IMR-90 (cell line): ENCODE measurements around the gene NDUFB7. TPM values are rescaled to one million over a fixed set of nuclear protein-coding genes. Genes with fewer than 3 reads are reported as not detected.

ENCODE experiments used
- ATAC-seq: fragments of 200-7000 bp; cut with Tn5 transposase; 2 replicates; pipeline ENCODE4 v1.9.1; 2020; ENCODE audit warnings: low read depth, mild to moderate bottlenecking, moderate library complexity
- BruUV-seq: library from RNA; stranded (reverse); fragments of 400-500 nt; replicated peaks from 2 replicates; lab custom pipeline; 2021; lab: Mats Ljungman, UMichigan
- CTCF ChIA-PET: fragments of 300-600 bp; formaldehyde crosslinking; extraction: SDS; loops from one replicate; lab custom pipeline; 2021; ENCODE audit warnings: antibody characterized with exemption; lab: Yijun Ruan, JAX
- POLR2A ChIA-PET: fragments of 300-600 bp; sonication (Branson Sonifier 250); formaldehyde crosslinking; loops from one replicate; lab custom pipeline; 2022; ENCODE audit warnings: antibody characterized with exemption; ENCODE audit not compliant: unreplicated experiment; lab: Charles Lee
- DNase-seq: peaks from one replicate; pipeline ENCODE4 v3.0.0; 2013
- H2AFZ ChIP-seq: replicated peaks from 2 replicates; pipeline ENCODE3; 2013; ENCODE audit warnings: low read length, mild to moderate bottlenecking; ENCODE audit not compliant: poor library complexity
- H2AK5ac ChIP-seq: 2 replicates; pipeline ENCODE4 v1.6.1; 2013; ENCODE audit warnings: low read depth, low read length, inconsistent platforms
- H2AK9ac ChIP-seq: replicated peaks from 2 replicates; pipeline ENCODE3; 2013; ENCODE audit warnings: mild to moderate bottlenecking, low read depth, low read length, moderate library complexity; ENCODE audit not compliant: poor library complexity
- H2BK120ac ChIP-seq: 2 replicates; pipeline ENCODE4 v1.6.1; 2013; ENCODE audit warnings: low read depth, low read length, inconsistent platforms
- H2BK15ac ChIP-seq: 3 replicates; pipeline ENCODE4 v1.6.1; 2013; ENCODE audit warnings: low read depth, low read length, inconsistent platforms
- H2BK20ac ChIP-seq: 2 replicates; pipeline ENCODE4 v1.6.1; 2013; ENCODE audit warnings: low read depth, mild to moderate bottlenecking, inconsistent platforms, low read length, moderate library complexity
- H2BK5ac ChIP-seq: 2 replicates; pipeline ENCODE4 v1.6.1; 2013; ENCODE audit warnings: mild to moderate bottlenecking, low read depth, low read length, inconsistent platforms; ENCODE audit not compliant: poor library complexity, severe bottlenecking
- H3K14ac ChIP-seq: replicated peaks from 2 replicates; pipeline ENCODE4 v1.6.1; 2013; ENCODE audit warnings: low read depth, low read length, inconsistent platforms
- H3K18ac ChIP-seq: 2 replicates; pipeline ENCODE4 v1.6.1; 2013; ENCODE audit warnings: low read depth, low read length, control low read depth
- H3K23ac ChIP-seq: 2 replicates; pipeline ENCODE4 v1.6.1; 2013; ENCODE audit warnings: low read depth, low read length, inconsistent platforms
- H3K27ac ChIP-seq: 2 replicates; pipeline ENCODE4 v1.5.1; 2013; ENCODE audit warnings: mild to moderate bottlenecking, control low read depth, low read length; ENCODE audit not compliant: insufficient read depth
- H3K27me3 ChIP-seq: 2 replicates; pipeline ENCODE4 v1.6.1; 2013; ENCODE audit warnings: low read length; ENCODE audit not compliant: control insufficient read depth, insufficient read depth
- H3K36me3 ChIP-seq: 2 replicates; pipeline ENCODE4 v1.6.1; 2013; ENCODE audit warnings: low read length, mixed read lengths; ENCODE audit not compliant: control insufficient read depth, insufficient read depth
- H3K4ac ChIP-seq: 2 replicates; pipeline ENCODE4 v1.6.1; 2013; ENCODE audit warnings: low read depth, low read length, inconsistent platforms
- H3K4me1 ChIP-seq: 2 replicates; pipeline ENCODE4 v1.6.1; 2013; ENCODE audit warnings: low read length, mixed read lengths; ENCODE audit not compliant: control insufficient read depth, insufficient read depth
- H3K4me2 ChIP-seq: 2 replicates; pipeline ENCODE4 v1.6.1; 2013; ENCODE audit warnings: low read depth, mild to moderate bottlenecking, control low read depth, low read length, moderate library complexity
- H3K4me3 ChIP-seq: 2 replicates; pipeline ENCODE4 v1.5.1; 2013; ENCODE audit warnings: low read depth, mild to moderate bottlenecking, control low read depth, low read length, moderate library complexity; ENCODE audit not compliant: insufficient read depth
- H3K56ac ChIP-seq: 2 replicates; pipeline ENCODE4 v1.6.1; 2013; ENCODE audit warnings: low read length, inconsistent platforms; ENCODE audit not compliant: insufficient read depth; ENCODE audit errors: extremely low read depth
- H3K79me1 ChIP-seq, 2 experiments: 2 replicates each; pipeline ENCODE4 v1.6.1; 2013; ENCODE audit warnings: low read length in 2 of 2, inconsistent platforms in 1 of 2, low read depth in 1 of 2
- H3K9ac ChIP-seq: 2 replicates; pipeline ENCODE4 v1.6.1; 2013; ENCODE audit warnings: low read depth, low read length, control low read depth
- H3K9me1 ChIP-seq: 2 replicates; pipeline ENCODE4 v1.6.1; 2013; ENCODE audit warnings: low read length, inconsistent platforms; ENCODE audit not compliant: insufficient read depth
- H3K9me3 ChIP-seq: 2 replicates; pipeline ENCODE4 v1.6.1; 2013; ENCODE audit warnings: low read length; ENCODE audit not compliant: control insufficient read depth, insufficient read depth
- H4K20me1 ChIP-seq: 2 replicates; pipeline ENCODE4 v1.6.1; 2013; ENCODE audit warnings: low read length, inconsistent platforms; ENCODE audit not compliant: insufficient read depth
- H4K5ac ChIP-seq: 2 replicates; pipeline ENCODE4 v1.6.1; 2013; ENCODE audit warnings: mild to moderate bottlenecking, low read depth, low read length, control low read depth
- H4K8ac ChIP-seq, 2 experiments: 2 replicates each; pipeline ENCODE4 v1.6.1; 2013; ENCODE audit warnings: low read depth in 2 of 2, low read length in 2 of 2, control low read depth in 1 of 2, inconsistent platforms in 1 of 2
- H4K91ac ChIP-seq: 2 replicates; pipeline ENCODE4 v1.6.1; 2013; ENCODE audit warnings: low read depth, low read length, inconsistent platforms; ENCODE audit not compliant: insufficient read depth
- BHLHE40 ChIP-seq: fragments of 150-350 bp; IDR thresholded peaks from 2 replicates; pipeline ENCODE4 v1.6.1; 2016; ENCODE audit warnings: mild to moderate bottlenecking, low read depth, low read length
- CEBPB ChIP-seq: IDR thresholded peaks from 2 replicates; pipeline ENCODE4 v1.6.1; 2012; ENCODE audit warnings: low read depth, low read length, improper control_type of control experiment
- CHD1 ChIP-seq: IDR thresholded peaks from 2 replicates; pipeline ENCODE4 v1.6.1; 2012; ENCODE audit warnings: low read depth, low read length, improper control_type of control experiment
- FOS ChIP-seq: fragments of 150-350 bp; IDR thresholded peaks from 2 replicates; pipeline ENCODE4 v1.6.1; 2016; ENCODE audit warnings: low read depth, low read length
- MXI1 ChIP-seq: IDR thresholded peaks from 2 replicates; pipeline ENCODE4 v1.6.1; 2012; ENCODE audit warnings: low read depth, mild to moderate bottlenecking, low read length, moderate library complexity, borderline replicate concordance
- NFE2L2 ChIP-seq: fragments of 150-350 bp; IDR thresholded peaks from 2 replicates; pipeline ENCODE4 v1.6.1; 2016; ENCODE audit warnings: low read depth, mild to moderate bottlenecking, low read length
- POLR2A ChIP-seq: IDR thresholded peaks from 2 replicates; pipeline ENCODE4 v1.6.1; 2012; ENCODE audit warnings: mild to moderate bottlenecking, low read depth, low read length
- SMC3 ChIP-seq: fragments of 150-350 bp; IDR thresholded peaks from 2 replicates; pipeline ENCODE4 v1.6.1; 2016; ENCODE audit warnings: low read depth, mild to moderate bottlenecking, antibody characterized with exemption, low read length, moderate library complexity
- WGBS, 2 experiments: methylation state at CpG; one replicate each; pipeline versions ENCODE4 v1.1.5 to v1.1.7; 2013; ENCODE audit warnings: missing lambda C conversion rate in 2 of 2; ENCODE audit not compliant: insufficient read length in 1 of 2; ENCODE audit errors: extremely low coverage in 2 of 2; 5-methylcytosine and 5-hydroxymethylcytosine counted together
- dilution Hi-C: fragments of 300-500 bp; cut with HindIII; formaldehyde crosslinking; loops from one replicate; pipeline ENCODE4 v1.14.3; 2018; ENCODE audit warnings: low sequenced_read_pairs; ENCODE audit not compliant: unreplicated experiment
- in situ Hi-C: fragments of 300-500 bp; cut with MboI; formaldehyde crosslinking; loops from 3 replicates; pipeline ENCODE4 v1.14.3; 2019; ENCODE audit warnings: low sequenced_read_pairs, inconsistent platforms, mixed read lengths
- intact Hi-C: fragments of 100-400 bp; cut with micrococcal nuclease; formaldehyde crosslinking; loops from 2 replicates; pipeline ENCODE4 v1.10.0; 2022
- polyA plus RNA-seq, 3 experiments: library from polyadenylated mRNA; depleted of rRNA; stranded (reverse); fragments of >200 nt; gene quantifications; 2 replicates each; pipeline ENCODE4 v1.2.3, GENCODE V29; 2012; ENCODE audit warnings: low replicate concordance in 1 of 3
- total RNA-seq: library from RNA; depleted of rRNA; stranded (reverse); fragments of >200 nt; gene quantifications from 2 replicates; pipeline ENCODE4 v1.2.3, GENCODE V29; 2012
- TF ChIP-seq, protein P1 (sequence below): fragments of 150-350 bp; IDR thresholded peaks from 2 replicates; pipeline ENCODE4 v1.6.1; 2017; ENCODE audit warnings: mild to moderate bottlenecking, antibody characterized with exemption, low read length, low read depth
- TF ChIP-seq, protein P2 (sequence below): conservative IDR thresholded peaks from 2 replicates; pipeline ENCODE4 v1.5.1; 2012; ENCODE audit warnings: mild to moderate bottlenecking, low read depth, low read length, improper control_type of control experiment

Gene NDUFB7
- total and polyA plus RNA-seq, 2 of the 4 experiments (the other 2 are of a cell fraction): 436 to 523 TPM

DNA sequence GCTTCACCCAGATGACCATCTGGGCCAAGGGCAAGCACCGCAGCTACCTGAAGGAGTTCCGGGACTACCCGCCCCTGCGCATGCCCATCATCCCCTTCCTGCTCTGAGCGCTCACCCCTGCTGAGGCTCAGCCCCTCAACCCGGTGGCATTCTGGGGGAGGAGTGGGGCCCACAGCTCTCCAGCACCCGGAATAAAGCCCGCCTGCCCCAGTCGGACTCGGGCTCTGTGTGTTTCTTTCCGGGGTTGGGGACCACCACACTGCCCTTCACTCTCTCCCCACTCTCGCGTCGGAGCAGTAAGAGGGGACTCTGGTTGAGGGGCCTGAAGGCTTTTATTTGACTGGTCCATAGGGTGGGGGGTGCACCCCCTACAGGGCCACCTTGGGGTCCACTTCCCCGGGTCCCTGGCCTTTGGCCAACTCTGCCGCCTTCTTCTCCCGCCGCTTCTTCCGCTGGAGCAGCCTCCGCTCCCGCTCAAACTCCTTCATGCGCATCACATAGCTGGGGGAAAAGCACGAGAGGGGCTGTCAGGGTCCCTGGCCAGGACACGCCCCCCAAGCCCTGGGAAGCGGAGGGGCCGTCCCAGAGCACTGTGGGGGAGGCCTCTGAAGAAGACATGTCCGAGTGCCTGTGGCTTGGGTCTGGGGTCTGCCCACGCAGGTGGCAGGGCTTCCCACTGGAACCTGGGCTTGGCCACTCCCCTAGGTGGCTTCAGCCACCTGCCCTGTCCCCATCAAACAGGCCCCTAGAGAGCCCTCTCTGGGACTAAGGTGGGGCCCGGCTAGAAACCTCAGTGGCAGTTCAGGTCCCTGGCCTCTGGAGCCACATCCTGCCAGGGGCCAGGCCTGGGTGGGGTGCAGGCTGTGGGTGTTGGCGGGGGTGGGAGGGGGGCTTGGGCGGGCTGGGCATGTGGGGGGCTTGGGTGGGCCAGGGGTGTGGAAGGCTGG lies 5.8 kb downstream of the NDUFB7 start:
- intact Hi-C loops (no loop called here), in situ Hi-C loops (loop anchor here (25.0 kb wide), 1 partner anchor 871 kb away; the partner anchor contains the start of gene WIZ), dilution Hi-C loops (no loop called here)
- Histone ChIP-seq H2BK120ac (no peak overlapping the region), H2AK9ac (no peak overlapping the region), H3K9me1 (0 out of 2 replicates have a peak, but pooled peaks cover 5% of the 10 kb centered on the region), H3K23ac (no peak overlapping the region), H3K27me3 (no peaks in the 10 kb centered on the region), H3K4me3 (no peak overlapping the region), H3K36me3 (peaks cover 17% of the 10 kb centered on the region), H2AK5ac (no peak overlapping the region), H2BK15ac (no peak overlapping the region), H4K5ac (no peak overlapping the region), H3K4me2 (no peak overlapping the region), H2AFZ (no peak overlapping the region), H2BK20ac (no peak overlapping the region), H3K56ac (no peak overlapping the region), H3K4me1 (peaks cover 7% of the 10 kb centered on the region; the same call in 1 of the 2 replicates), H3K27ac (no peak overlapping the region), H4K8ac (no peak overlapping the region), H3K9me3 (no peaks in the 10 kb centered on the region), H4K91ac (no peak overlapping the region), H4K20me1 (0 out of 2 replicates have a peak, but pooled peaks cover 4% of the 10 kb centered on the region), H3K9ac (no peak overlapping the region), H3K18ac (no peak overlapping the region), H3K14ac (no peak overlapping the region), H3K79me1 (peaks cover 15 to 30% of the 10 kb centered on the region in 2 experiments), H3K4ac (no peak overlapping the region), H2BK5ac (no peak overlapping the region)
- no peak for ATAC-seq
- 74% methylated on average over 8 of the region's 31 CpGs; no CpG with 5 or more reads in 1 of the 2 experiments for WGBS, 2 experiments
- DNase-seq: no peak
- ChIA-PET POLR2A (no interaction called here), CTCF (no interaction called here)
- no TSS peak for BruUV-seq
- TF ChIP-seq NFE2L2 (no peak), FOS (no peak), BHLHE40 (no peak), SMC3 (no peak), CEBPB (no peak), MXI1 (no peak), POLR2A (no peak), CHD1 (no peak)
- TF ChIP-seq, protein P1, sequence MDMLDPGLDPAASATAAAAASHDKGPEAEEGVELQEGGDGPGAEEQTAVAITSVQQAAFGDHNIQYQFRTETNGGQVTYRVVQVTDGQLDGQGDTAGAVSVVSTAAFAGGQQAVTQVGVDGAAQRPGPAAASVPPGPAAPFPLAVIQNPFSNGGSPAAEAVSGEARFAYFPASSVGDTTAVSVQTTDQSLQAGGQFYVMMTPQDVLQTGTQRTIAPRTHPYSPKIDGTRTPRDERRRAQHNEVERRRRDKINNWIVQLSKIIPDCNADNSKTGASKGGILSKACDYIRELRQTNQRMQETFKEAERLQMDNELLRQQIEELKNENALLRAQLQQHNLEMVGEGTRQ: no peak
- TF ChIP-seq, protein P2, sequence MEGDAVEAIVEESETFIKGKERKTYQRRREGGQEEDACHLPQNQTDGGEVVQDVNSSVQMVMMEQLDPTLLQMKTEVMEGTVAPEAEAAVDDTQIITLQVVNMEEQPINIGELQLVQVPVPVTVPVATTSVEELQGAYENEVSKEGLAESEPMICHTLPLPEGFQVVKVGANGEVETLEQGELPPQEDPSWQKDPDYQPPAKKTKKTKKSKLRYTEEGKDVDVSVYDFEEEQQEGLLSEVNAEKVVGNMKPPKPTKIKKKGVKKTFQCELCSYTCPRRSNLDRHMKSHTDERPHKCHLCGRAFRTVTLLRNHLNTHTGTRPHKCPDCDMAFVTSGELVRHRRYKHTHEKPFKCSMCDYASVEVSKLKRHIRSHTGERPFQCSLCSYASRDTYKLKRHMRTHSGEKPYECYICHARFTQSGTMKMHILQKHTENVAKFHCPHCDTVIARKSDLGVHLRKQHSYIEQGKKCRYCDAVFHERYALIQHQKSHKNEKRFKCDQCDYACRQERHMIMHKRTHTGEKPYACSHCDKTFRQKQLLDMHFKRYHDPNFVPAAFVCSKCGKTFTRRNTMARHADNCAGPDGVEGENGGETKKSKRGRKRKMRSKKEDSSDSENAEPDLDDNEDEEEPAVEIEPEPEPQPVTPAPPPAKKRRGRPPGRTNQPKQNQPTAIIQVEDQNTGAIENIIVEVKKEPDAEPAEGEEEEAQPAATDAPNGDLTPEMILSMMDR: no peak
